ENCODE results near the gene PSRC1. TPM values are rescaled to one million over a fixed set of nuclear protein-coding genes. Genes with fewer than 3 reads are reported as not detected.
"Not testable (repeated sequence)": the region's sequence is repeated elsewhere in the genome, so short reads cannot be mapped to it uniquely, and the experiment has no call there.

The PSRC1 gene
- polyA plus RNA-seq, 1 of the 3 experiments (the other 2 are of a cell fraction), result 19.4 TPM

DNA sequence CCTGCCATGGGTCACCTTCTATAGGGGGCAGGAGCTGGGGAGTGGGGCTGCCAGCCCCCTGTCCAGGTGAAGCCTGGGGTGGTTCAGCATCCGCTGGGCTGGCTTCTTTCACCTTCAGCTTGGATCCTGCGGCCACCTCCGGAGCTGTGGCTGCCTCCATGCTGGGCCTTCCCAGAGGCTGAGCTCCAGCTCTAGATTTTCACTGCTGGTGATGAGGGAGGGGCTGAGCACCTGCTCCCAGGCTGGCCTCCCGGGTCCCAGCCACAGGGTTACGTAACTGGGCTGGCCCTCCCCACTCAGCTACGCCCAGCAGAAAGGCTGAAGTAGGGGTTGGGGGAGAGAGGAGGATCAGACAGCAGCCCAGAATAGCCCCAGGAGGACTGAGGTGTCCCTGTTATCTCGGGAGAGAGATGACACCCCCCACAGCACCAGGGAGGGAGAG, 23.9 kb upstream of the PSRC1 start, which contains the start of gene MYBPHL:
Gene MYBPHL, minus strand, starts transcription at position 180 of the 442 bp plus-strand sequence. Its CDS starts 20 bp downstream, at position 160.
- no peaks in the 10 kb centered on the region for H3K79me2 ChIP-seq (ENCODE audit: insufficient read depth)
- H3K27ac ChIP-seq (ENCODE audit: low read depth in 2 of 2, low read length in 1 of 2), result no peak within 1 kb of the TSS
- H3K9ac ChIP-seq, result no peak within 1 kb of the TSS
- H3K9me2 ChIP-seq, result no peaks in the 10 kb centered on the region
- H3K27me3 ChIP-seq (ENCODE audit: insufficient read depth), result no peaks in the 10 kb centered on the region
- H3F3A ChIP-seq (replicated peaks; ENCODE audit: insufficient read depth), result no peaks in the 10 kb centered on the region
- no peak for DNase-seq
- H3K36me3 ChIP-seq (replicated peaks in 1 of 2; ENCODE audit: control insufficient read depth in 1 of 2, insufficient read depth in 2 of 2, low read length in 1 of 2), result peaks cover 0 to 10% of the 10 kb centered on the region in 2 experiments
- no peaks in the 10 kb centered on the region for H4K20me1 ChIP-seq (ENCODE audit: insufficient read depth)
- H2AFZ ChIP-seq (ENCODE audit: low read depth), result no peak within 1 kb of the TSS
- H3K4me1 ChIP-seq (ENCODE audit: control insufficient read depth in 1 of 2, insufficient read depth in 2 of 2, low read depth in 1 of 2, low read length in 1 of 2), result peaks cover 0 to 3% of the 10 kb centered on the region in 2 experiments; a peak in 1 of 4 replicates
- no peaks in the 10 kb centered on the region for H3K9me3 ChIP-seq
- 80% methylated on average over 2 of the region's 7 CpGs for WGBS (ENCODE audit: low lambda C conversion rate)
- no peak within 1 kb of the TSS for H3K4me2 ChIP-seq
- POLR2A ChIA-PET, result no interaction called here
- no peak within 1 kb of the TSS for H3K4me3 ChIP-seq (ENCODE audit: low read depth in 2 of 2, low read length in 1 of 2)
- CTCF ChIA-PET, result interaction anchor here (0.8 to 2.7 kb wide), 4 partner anchors 14 to 92 kb away, joined by 3 to 13 read pairs (median 4); partner anchors contain the start of gene SORT1
- TF ChIP-seq NRF1 (IDR thresholded peaks at IDR 0.05; ENCODE audit: low read depth, low read length), result no peak
- no peak for TF ChIP-seq GABPA (IDR thresholded peaks at IDR 0.05; ENCODE audit: low read depth)
- no peak for TF ChIP-seq SMC3 (IDR thresholded peaks at IDR 0.05; ENCODE audit: low read depth, low read length)
- TF ChIP-seq YY1 (IDR thresholded peaks at IDR 0.05; ENCODE audit: low read depth), result no peak
- TF ChIP-seq REST (IDR thresholded peaks at IDR 0.05; ENCODE audit: low read depth, low read length), result no peak
- no peak for TF ChIP-seq TCF12 (IDR thresholded peaks at IDR 0.05)
- TF ChIP-seq RCOR1 (IDR thresholded peaks at IDR 0.05; ENCODE audit: low read length), result no peak

- H3K36me3 ChIP-seq (replicated peaks in 1 of 2; ENCODE audit: control insufficient read depth in 1 of 2, insufficient read depth in 2 of 2, low read length in 1 of 2); H3K9ac ChIP-seq; H3K79me2 ChIP-seq (ENCODE audit: insufficient read depth); H3K4me1 ChIP-seq (ENCODE audit: control insufficient read depth in 1 of 2, insufficient read depth in 2 of 2, low read depth in 1 of 2, low read length in 1 of 2); POLR2A ChIA-PET; H3F3A ChIP-seq (replicated peaks; ENCODE audit: insufficient read depth); H2AFZ ChIP-seq (ENCODE audit: low read depth); H4K20me1 ChIP-seq (ENCODE audit: insufficient read depth); DNase-seq; H3K4me2 ChIP-seq; H3K27me3 ChIP-seq (ENCODE audit: insufficient read depth); H3K9me3 ChIP-seq; H3K27ac ChIP-seq (ENCODE audit: low read depth in 2 of 2, low read length in 1 of 2); H3K9me2 ChIP-seq; H3K4me3 ChIP-seq (ENCODE audit: low read depth in 2 of 2, low read length in 1 of 2): not testable (repeated sequence)
- CTCF ChIA-PET, result interaction anchor here (0.8 to 2.7 kb wide), 2 partner anchors 15 to 93 kb away, joined by 3 to 13 read pairs; partner anchors contain the start of gene SORT1
- WGBS (ENCODE audit: low lambda C conversion rate), result 90% methylated on average over 8 of the region's 10 CpGs
Observed at GRCh38 chr1:109305991-109306390, 23.0 kb upstream of the PSRC1 start.

Measured in SK-N-SH (cell line).